H1 (cell line): ENCODE measurements around the gene SIPA1L3. TPM values are rescaled to one million over a fixed set of nuclear protein-coding genes. Genes with fewer than 3 reads are reported as not detected.

Source experiments
- CTCF ChIA-PET: fragments of 300-600 bp; sonication (Branson Sonifier 250); formaldehyde crosslinking; loops from one replicate; lab custom pipeline; 2021; ENCODE audit not compliant: partially characterized antibody; lab: Charles Lee
- POLR2A ChIA-PET: fragments of 300-600 bp; sonication (Branson Sonifier 250); formaldehyde crosslinking; loops from one replicate; lab custom pipeline; 2021; ENCODE audit warnings: inconsistent platforms; ENCODE audit not compliant: partially characterized antibody; lab: Charles Lee
- DNase-seq, 2 experiments: peaks; one replicate each; pipeline versions ENCODE4 v3.0.0 to v3.0.0-alpha.2; 2010 to 2022; ENCODE audit warnings: low spot score in 2 of 2, low read depth in 1 of 2, mixed read lengths in 1 of 2
- FAIRE-seq: peaks from 2 replicates; lab custom pipeline; 2011; peaks lifted over from hg19 to GRCh38; lab: Jason Lieb, UNC
- H2AFZ ChIP-seq: 2 replicates; pipeline ENCODE4 v1.8.1; 2012; ENCODE audit warnings: low read length, inconsistent platforms
- H2AK5ac ChIP-seq: 2 replicates; pipeline ENCODE4 v1.6.1; 2013; ENCODE audit warnings: low read depth, low read length
- H2BK120ac ChIP-seq: replicated peaks from 2 replicates; pipeline ENCODE3; 2013; ENCODE audit warnings: low read depth, low read length, inconsistent platforms
- H2BK12ac ChIP-seq: 2 replicates; pipeline ENCODE4 v1.6.1; 2013; ENCODE audit warnings: low read depth, low read length
- H2BK15ac ChIP-seq: 2 replicates; pipeline ENCODE4 v1.6.1; 2013; ENCODE audit warnings: low read length
- H2BK20ac ChIP-seq: 2 replicates; pipeline ENCODE4 v1.6.1; 2013; ENCODE audit warnings: low read length
- H2BK5ac ChIP-seq: 2 replicates; pipeline ENCODE4 v1.6.1; 2013; ENCODE audit warnings: low read depth, low read length
- H3K14ac ChIP-seq: 2 replicates; pipeline ENCODE4 v1.6.1; 2013; ENCODE audit warnings: inconsistent platforms; ENCODE audit not compliant: insufficient read length
- H3K18ac ChIP-seq: 2 replicates; pipeline ENCODE4 v1.6.1; 2013; ENCODE audit warnings: low read length; ENCODE audit errors: extremely low read depth
- H3K23ac ChIP-seq: 2 replicates; pipeline ENCODE4 v1.6.1; 2013; ENCODE audit warnings: inconsistent platforms; ENCODE audit not compliant: insufficient read length
- H3K23me2 ChIP-seq: 2 replicates; pipeline ENCODE4 v1.6.1; 2013; ENCODE audit warnings: low read depth, low read length
- H3K27ac ChIP-seq: 2 replicates; pipeline ENCODE4 v1.6.1; 2011; ENCODE audit warnings: low read depth, low read length, inconsistent platforms
- H3K27me3 ChIP-seq, 4 experiments: replicated peaks in 1 of 4; 1 replicate in 1 of 4; 2 replicates in 3 of 4; pipeline versions ENCODE4 v1.6.1 to v1.8.1; 2011 to 2013; ENCODE audit warnings: low read length in 3 of 4, mild to moderate bottlenecking in 3 of 4, inconsistent platforms in 2 of 4, mixed read lengths in 2 of 4, moderate library complexity in 1 of 4; ENCODE audit not compliant: control insufficient read depth in 3 of 4, insufficient read depth in 3 of 4; ENCODE audit errors: extremely low read depth in 1 of 4
- H3K36me3 ChIP-seq, 4 experiments: 2 replicates each; pipeline versions ENCODE4 v1.6.1 to v1.8.1; 2011 to 2013; ENCODE audit warnings: mild to moderate bottlenecking in 4 of 4, low read length in 3 of 4, moderate library complexity in 2 of 4, control low read depth in 1 of 4, inconsistent platforms in 1 of 4; ENCODE audit not compliant: insufficient read depth in 4 of 4, control insufficient read depth in 2 of 4
- H3K4ac ChIP-seq: replicated peaks from 2 replicates; pipeline ENCODE3; 2013; ENCODE audit warnings: low read length, low read depth, mixed read lengths, inconsistent platforms; ENCODE audit not compliant: insufficient read length
- H3K4me1 ChIP-seq, 4 experiments: replicated peaks in 1 of 4; 1 replicate in 1 of 4; 2 replicates in 3 of 4; pipeline versions ENCODE4 v1.6.1 to v1.8.1; 2011 to 2013; ENCODE audit warnings: low read length in 3 of 4, inconsistent platforms in 2 of 4, mixed read lengths in 1 of 4; ENCODE audit not compliant: insufficient read depth in 4 of 4, control insufficient read depth in 3 of 4
- H3K4me2 ChIP-seq, 2 experiments: 2 replicates each; pipeline versions ENCODE4 v1.6.1 to v1.8.1; 2011 to 2013; ENCODE audit warnings: low read depth in 2 of 2, low read length in 2 of 2, control low read depth in 1 of 2, inconsistent platforms in 1 of 2, mild to moderate bottlenecking in 1 of 2; ENCODE audit not compliant: insufficient read depth in 1 of 2
- H3K4me3 ChIP-seq, 4 experiments: fragments of 200-600, 300-600 bp in 1 of 4; sonication (generic), shearing (Covaris generic), sonication (Bioruptor Twin) in 1 of 4; 2 replicates each; pipeline versions ENCODE4 v1.5.1 to v1.8.1; 2011 to 2016; ENCODE audit warnings: low read length in 4 of 4, low read depth in 3 of 4, control low read depth in 2 of 4, inconsistent platforms in 2 of 4, mild to moderate bottlenecking in 2 of 4, mixed read lengths in 1 of 4, moderate library complexity in 1 of 4; ENCODE audit not compliant: insufficient read depth in 2 of 4; ENCODE audit errors: extremely low read depth in 1 of 4
- H3K56ac ChIP-seq: replicated peaks from 2 replicates; pipeline ENCODE3; 2013; ENCODE audit warnings: low read depth, mild to moderate bottlenecking, mixed read lengths, low read length, inconsistent platforms; ENCODE audit not compliant: insufficient read length
- H3K79me1 ChIP-seq: 2 replicates; pipeline ENCODE4 v1.6.1; 2013; ENCODE audit warnings: low read depth, low read length, control low read depth
- H3K79me2 ChIP-seq, 2 experiments: 2 replicates each; pipeline versions ENCODE4 v1.6.1 to v1.8.1; 2012 to 2013; ENCODE audit warnings: low read length in 2 of 2, mild to moderate bottlenecking in 2 of 2, inconsistent platforms in 1 of 2; ENCODE audit not compliant: insufficient read depth in 2 of 2, control insufficient read depth in 1 of 2
- H3K9ac ChIP-seq, 4 experiments: replicated peaks in 1 of 4; 1 replicate in 1 of 4; 2 replicates in 3 of 4; pipeline versions ENCODE4 v1.6.1 to v1.8.1; 2011 to 2013; ENCODE audit warnings: low read depth in 3 of 4, low read length in 3 of 4, control low read depth in 2 of 4, mild to moderate bottlenecking in 2 of 4, moderate library complexity in 2 of 4, inconsistent platforms in 1 of 4; ENCODE audit errors: extremely low read depth in 1 of 4
- H3K9me3 ChIP-seq, 2 experiments: 2 replicates each; pipeline versions ENCODE4 v1.6.1 to v1.8.1; 2012 to 2013; ENCODE audit warnings: mild to moderate bottlenecking in 2 of 2, moderate library complexity in 2 of 2, control low read depth in 1 of 2, inconsistent platforms in 1 of 2, low read depth in 1 of 2, low read length in 1 of 2, mixed read lengths in 1 of 2; ENCODE audit not compliant: insufficient read depth in 2 of 2
- H4K20me1 ChIP-seq, 2 experiments: replicated peaks in 1 of 2; 2 replicates each; pipeline versions ENCODE3 to v1.8.1; 2011 to 2013; ENCODE audit warnings: inconsistent platforms in 2 of 2, low read length in 2 of 2, mild to moderate bottlenecking in 1 of 2; ENCODE audit not compliant: insufficient read depth in 2 of 2, control insufficient read depth in 1 of 2
- H4K5ac ChIP-seq: 2 replicates; pipeline ENCODE4 v1.6.1; 2013; ENCODE audit warnings: low read length, low read depth, mixed read lengths, inconsistent platforms; ENCODE audit not compliant: insufficient read length
- H4K8ac ChIP-seq: 2 replicates; pipeline ENCODE4 v1.8.0; 2013; ENCODE audit warnings: mild to moderate bottlenecking, moderate library complexity, low read length, inconsistent platforms; ENCODE audit not compliant: insufficient read depth; ENCODE audit errors: extremely low read depth
- H4K91ac ChIP-seq: replicated peaks from 2 replicates; pipeline ENCODE3; 2013; ENCODE audit warnings: low read length, mixed read lengths, inconsistent platforms; ENCODE audit not compliant: insufficient read length
- BACH1 ChIP-seq: IDR thresholded peaks from 2 replicates; pipeline ENCODE4 v1.6.1; 2012; ENCODE audit warnings: low read length, improper control_type of control experiment
- HDAC2 ChIP-seq, 2 experiments: fragments of 300-600 bp in 1 of 2; sonication (generic) in 1 of 2; IDR thresholded peaks; 2 replicates each; pipeline ENCODE4 v1.6.1; 2011 to 2012; ENCODE audit warnings: low read depth in 2 of 2, low read length in 2 of 2, mild to moderate bottlenecking in 2 of 2, moderate library complexity in 2 of 2, borderline replicate concordance in 1 of 2, inconsistent platforms in 1 of 2
- KDM1A ChIP-seq: fragments of 200-600, 300-600 bp; sonication (generic); IDR thresholded peaks from 2 replicates; pipeline ENCODE4 v1.7.1; 2016; ENCODE audit warnings: mild to moderate bottlenecking, low read length, borderline replicate concordance
- SP4 ChIP-seq: IDR thresholded peaks from 2 replicates; pipeline ENCODE4 v1.6.1; 2012; ENCODE audit warnings: low read length, inconsistent platforms
- SRF ChIP-seq: IDR thresholded peaks from 2 replicates; pipeline ENCODE4 v1.6.1; 2011; ENCODE audit warnings: mild to moderate bottlenecking, low read depth, low read length, moderate library complexity
- SUZ12 ChIP-seq: fragments of 200-600 bp; sonication (generic); IDR thresholded peaks from 2 replicates; pipeline ENCODE4 v1.6.1; 2012; ENCODE audit warnings: mild to moderate bottlenecking, inconsistent platforms, low read length, moderate library complexity, mixed read lengths
- TAF1 ChIP-seq: IDR thresholded peaks from 2 replicates; pipeline ENCODE4 v1.6.1; 2011; ENCODE audit warnings: mild to moderate bottlenecking, low read depth, low read length
- TCF12 ChIP-seq: IDR thresholded peaks from 2 replicates; pipeline ENCODE4 v1.6.1; 2011; ENCODE audit warnings: low read depth, mild to moderate bottlenecking, low read length
- WGBS, 2 experiments: shearing (Covaris generic) in 1 of 2; methylation state at CpG; one replicate each; pipeline versions ENCODE4 v1.1.6 to v1.1.7; 2013 to 2015; ENCODE audit warnings: low lambda C conversion rate in 2 of 2, mixed read lengths in 2 of 2, inconsistent platforms in 1 of 2, low coverage in 1 of 2, missing lambda C conversion rate in 1 of 2; ENCODE audit not compliant: insufficient replicate concordance in 2 of 2, insufficient coverage in 1 of 2, insufficient read length in 1 of 2; ENCODE audit errors: extremely low coverage in 1 of 2, missing lambda C conversion rate in 1 of 2; 5-methylcytosine and 5-hydroxymethylcytosine counted together
- polyA plus RNA-seq, 7 experiments: library from polyadenylated mRNA; depleted of rRNA in 3 of 7; stranded (reverse) in 5 of 7; unstranded in 2 of 7; fragments of >200 nt in 5 of 7; fragments of 200-250 nt in 2 of 7; gene quantifications; 1 replicate in 5 of 7; 2 replicates in 1 of 7; 4 replicates in 1 of 7; pipeline versions ENCODE4 v1.2.1 to v1.2.3, GENCODE V29; 2011 to 2013; ENCODE audit warnings: missing spikeins in 2 of 7, mixed read lengths in 2 of 7
- total RNA-seq: library from RNA; stranded (reverse); fragmentation: NEBNext Ultra II Directional; extraction: Animal tissue kit (Norgen Biotek cat#: 25700); gene quantifications from 2 replicates; pipeline ENCODE4 v1.2.1, GENCODE V29; 2021

Gene SIPA1L3
- total and polyA plus RNA-seq, 2 of the 8 experiments (the other 6 are each of a cell fraction or from before 2014, with no cell fraction given): 15.0 to 54.9 TPM

GRCh38 chr19:38025909-38026307, 118.9 kb downstream of the SIPA1L3 start:
- DNase-seq: no peak
- Histone ChIP-seq H3K23me2 (no peaks in the 10 kb centered on the region), H3K4me2 (no peak overlapping the region), H2BK120ac (no peak overlapping the region), H2AFZ (no peak overlapping the region), H2AK5ac (no peak overlapping the region; the same call in 1 of the 2 replicates), H3K56ac (no peak overlapping the region), H2BK12ac (no peak overlapping the region), H3K27ac (no peak overlapping the region), H3K23ac (no peak overlapping the region), H3K4me1 (peaks cover 0 to 10% (median 5%) of the 10 kb centered on the region in 4 experiments; a peak in 4 of 7 replicates), H3K79me1 (peaks cover 8% of the 10 kb centered on the region), H3K4ac (no peak overlapping the region), H2BK20ac (no peak overlapping the region), H4K91ac (no peak overlapping the region), H3K14ac (no peak overlapping the region), H3K9me3 (0 out of 4 replicates have a peak, but pooled peaks cover 0 to 3% of the 10 kb centered on the region in 2 experiments), H3K79me2 (peaks cover 0 to 20% of the 10 kb centered on the region in 2 experiments; a peak in 1 of 4 replicates), H4K8ac (no peak overlapping the region), H3K18ac (no peak overlapping the region), H2BK5ac (no peak overlapping the region), H3K27me3 (no peaks in the 10 kb centered on the region), H3K4me3 (no peak overlapping the region; a peak in 1 of 8 replicates), H4K20me1 (peaks cover 0 to 2% of the 10 kb centered on the region in 2 experiments), H2BK15ac (no peak overlapping the region), H4K5ac (no peak overlapping the region), H3K36me3 (peaks cover 0 to 8% (median 0%) of the 10 kb centered on the region in 4 experiments; a peak in 3 of 8 replicates), H3K9ac (no peak overlapping the region)
- 90% methylated on average over 2 of the region's 2 CpGs; no CpG with 5 or more reads in 1 of the 2 experiments for WGBS, 2 experiments
- no peak for TF ChIP-seq SUZ12
- no peak for TF ChIP-seq TCF12
- no peak for TF ChIP-seq HDAC2 (IDR thresholded peaks at IDR 0.05; ENCODE audit: borderline replicate concordance in 1 of 2, low read depth in 2 of 2, low read length in 2 of 2)
- no peak for TF ChIP-seq SRF
- no peak for TF ChIP-seq TAF1
- TF ChIP-seq SP4: no peak
- no peak for TF ChIP-seq KDM1A
- TF ChIP-seq BACH1: no peak
- POLR2A ChIA-PET: interaction anchor here (1.2 to 2.3 kb wide), 3 partner anchors 8 to 37 kb away, joined by 3 to 10 read pairs (median 6); no protein-coding TSS in a partner anchor
- CTCF ChIA-PET: interaction anchor here (0.7 to 2.2 kb wide), 2 partner anchors 37 to 123 kb away, joined by 3 to 7 read pairs; no protein-coding TSS in a partner anchor
- FAIRE-seq: no peak
